ENCODE data around the gene TLK1. TPM values are rescaled to one million over a fixed set of nuclear protein-coding genes. Genes with fewer than 3 reads are reported as not detected.
"Not testable (repeated sequence)": the region's sequence is repeated elsewhere in the genome, so short reads cannot be mapped to it uniquely, and the experiment has no call there.

The TLK1 gene
- total RNA-seq, 1 donor from 2014 or later: 29.6 TPM

- intact Hi-C loops (cut with micrococcal nuclease): no loop called here
- no peak for ATAC-seq
Measured at GRCh38 chr2:171173087-171173486, 12.4 kb upstream of the TLK1 start.

GRCh38 chr2:171171808-171172207 lies 11.1 kb upstream of the TLK1 start:
- DNase-seq (no peak), ATAC-seq (no peak)
- intact Hi-C loops (cut with micrococcal nuclease): no loop called here

More at GRCh38 chr2:171173087-171173486, 12.4 kb upstream of the TLK1 start:
- DNase-seq: no peak

- intact Hi-C loops (cut with micrococcal nuclease): no loop called here
- ATAC-seq (no peak), DNase-seq (no peak)
Measured at GRCh38 chr2:171169839-171170238, 9.1 kb upstream of the TLK1 start.

GRCh38 chr2:171169333-171169732 lies 8.6 kb upstream of the TLK1 start:
- DNase-seq (no peak), ATAC-seq (no peak)
- intact Hi-C loops (cut with micrococcal nuclease): no loop called here

- ATAC-seq (no peak), DNase-seq (no peak)
- intact Hi-C loops (cut with micrococcal nuclease): no loop called here
Measured at GRCh38 chr2:171167352-171167997, 6.8 kb upstream of the TLK1 start.

- ATAC-seq: no peak
- no peak for DNase-seq
- intact Hi-C loops (cut with micrococcal nuclease): no loop called here
Measured at GRCh38 chr2:171166328-171166983, 5.8 kb upstream of the TLK1 start.

- no peak for DNase-seq
Measured at GRCh38 chr2:171165967-171166327, 5.3 kb upstream of the TLK1 start.

GRCh38 chr2:171163261-171163660 lies 2.6 kb upstream of the TLK1 start:
- ATAC-seq: no peak
- intact Hi-C loops (cut with micrococcal nuclease): no loop called here
- no peak for DNase-seq

More at GRCh38 chr2:171165967-171166327, 5.3 kb upstream of the TLK1 start:
- ATAC-seq: no peak
- intact Hi-C loops (cut with micrococcal nuclease): no loop called here

- DNase-seq; ATAC-seq; intact Hi-C loops (cut with micrococcal nuclease): not testable (repeated sequence)
Measured at GRCh38 chr2:171162522-171163197, 2.0 kb upstream of the TLK1 start.

GRCh38 chr2:171160956-171161740 lies 455 bp upstream of the TLK1 start:
- intact Hi-C loops (cut with micrococcal nuclease): no loop called here
- DNase-seq: peak; percentile 86
- peak; percentile 83 for ATAC-seq

GRCh38 chr2:171159372-171160118 lies 1.1 kb downstream of the TLK1 start:
- intact Hi-C loops (cut with micrococcal nuclease): no loop called here
- DNase-seq (peak; percentile 59), ATAC-seq (peak; percentile 47)

GRCh38 chr2:171158790-171159371 lies 1.8 kb downstream of the TLK1 start:
- intact Hi-C loops (cut with micrococcal nuclease): no loop called here
- DNase-seq (no peak), ATAC-seq (no peak)

GRCh38 chr2:171158036-171158789 lies 2.5 kb downstream of the TLK1 start:
- ATAC-seq: no peak
- intact Hi-C loops (cut with micrococcal nuclease): no loop called here
- no peak for DNase-seq

- DNase-seq (no peak), ATAC-seq (no peak)
- intact Hi-C loops (cut with micrococcal nuclease): no loop called here
Measured at GRCh38 chr2:171157109-171157500, 3.6 kb downstream of the TLK1 start.

GRCh38 chr2:171154348-171154747 lies 6.3 kb downstream of the TLK1 start:
- intact Hi-C loops (cut with micrococcal nuclease): no loop called here
- DNase-seq (no peak), ATAC-seq (no peak)

GRCh38 chr2:171150694-171151285 lies 9.9 kb downstream of the TLK1 start:
- DNase-seq: no peak
- peak; percentile 27 for ATAC-seq
- intact Hi-C loops (cut with micrococcal nuclease): no loop called here

GRCh38 chr2:171149986-171150693 lies 10.6 kb downstream of the TLK1 start:
- DNase-seq (no peak), ATAC-seq (no peak)
- intact Hi-C loops (cut with micrococcal nuclease): no loop called here

All from left ventricle myocardium superior (tissue), 1 donor.